BJ (cell line): Measurements from ENCODE around the gene NME3. TPM values are rescaled to one million over a fixed set of nuclear protein-coding genes. Genes with fewer than 3 reads are reported as not detected.

Experiments
- CTCF ChIA-PET: fragments of 350-600 bp; formaldehyde crosslinking; extraction: SDS; loops from one replicate; lab custom pipeline; 2021; ENCODE audit warnings: antibody characterized with exemption, inconsistent platforms; lab: Yijun Ruan, JAX
- POLR2A ChIA-PET: fragments of 300-600 bp; sonication (Branson Sonifier 250); formaldehyde crosslinking; extraction: SDS; loops from one replicate; lab custom pipeline; 2021; ENCODE audit warnings: antibody characterized with exemption; lab: Charles Lee
- DNase-seq: peaks from one replicate; pipeline ENCODE4 v3.0.0-alpha.2; 2011; ENCODE audit warnings: low read depth
- H3K27me3 ChIP-seq: 2 replicates; pipeline ENCODE4 v1.6.0; 2011; ENCODE audit warnings: low read length; ENCODE audit not compliant: control insufficient read depth, insufficient read depth
- H3K36me3 ChIP-seq: 2 replicates; pipeline ENCODE4 v1.5.1; 2011; ENCODE audit warnings: low read length; ENCODE audit not compliant: control insufficient read depth, insufficient read depth
- H3K4me3 ChIP-seq: 2 replicates; pipeline ENCODE4 v1.5.1; 2011; ENCODE audit warnings: low read depth, mild to moderate bottlenecking, control low read depth, low read length
- CTCF ChIP-seq: IDR thresholded peaks from 2 replicates; pipeline ENCODE4 v1.5.1; 2011; ENCODE audit warnings: low read depth, mild to moderate bottlenecking, control low read depth, inconsistent platforms, low read length, moderate library complexity; ENCODE audit not compliant: insufficient read depth
- polyA plus RNA-seq: library from polyadenylated mRNA; depleted of rRNA; stranded (reverse); fragments of >200 nt; gene quantifications from 2 replicates; pipeline ENCODE4 v1.2.3, GENCODE V29; 2011

The NME3 gene
- polyA plus RNA-seq, 1 experiment = 34.3 TPM

DNA sequence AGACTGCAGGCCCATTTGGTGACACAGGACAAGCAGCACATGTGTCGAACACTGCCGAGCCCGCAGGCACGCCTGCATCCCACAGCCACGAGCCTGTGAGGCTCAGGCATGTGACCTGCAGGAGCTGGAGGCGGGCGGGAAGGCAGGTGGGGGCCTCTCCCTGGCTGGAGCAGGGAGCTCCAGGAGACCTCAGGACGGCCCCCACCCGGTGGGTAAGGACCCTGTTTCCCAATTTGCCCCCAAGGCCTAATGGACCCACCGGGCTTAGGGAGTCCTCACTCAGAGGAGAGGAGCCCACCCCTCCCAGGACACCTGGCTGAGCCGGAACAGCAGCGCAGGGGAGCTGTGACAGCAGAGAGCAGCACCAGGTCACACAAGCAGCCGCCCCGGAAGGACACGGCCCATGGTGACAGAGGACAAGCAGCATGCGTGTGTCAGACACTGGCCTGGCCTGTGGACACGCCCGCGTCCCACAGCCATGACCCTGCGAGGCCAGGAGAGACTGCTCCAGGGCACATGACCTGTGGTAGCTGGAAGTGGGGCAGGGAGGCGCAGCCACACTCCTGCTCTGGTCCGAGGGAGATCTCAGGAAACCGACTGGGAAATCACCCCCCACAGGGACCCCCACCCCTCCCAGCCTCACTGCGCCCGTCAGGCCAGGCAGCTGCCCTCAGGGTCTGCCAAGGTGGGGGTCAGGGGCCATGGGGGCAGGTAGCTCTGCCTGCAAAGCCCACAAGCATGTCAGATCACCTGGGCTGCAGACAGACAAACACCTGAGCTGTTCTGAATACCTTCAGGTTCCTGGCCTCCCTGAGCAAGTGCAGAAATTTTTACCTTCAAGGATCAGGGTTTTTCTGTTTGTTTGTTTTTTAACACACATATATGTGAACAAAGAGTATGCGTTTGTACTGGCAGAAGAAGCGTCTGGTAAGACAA is 8.7 kb upstream of the NME3 start:
- peaks cover 31% of the 10 kb centered on the region for H3K36me3 ChIP-seq
- ChIA-PET POLR2A (no interaction called here), CTCF (no interaction called here)
- no peaks in the 10 kb centered on the region for H3K27me3 ChIP-seq
- no peak for DNase-seq
- TF ChIP-seq CTCF = no peak
- no peak overlapping the region for H3K4me3 ChIP-seq

GRCh38 chr16:1779234-1779701 is 7.9 kb upstream of the NME3 start:
- no peak for TF ChIP-seq CTCF
- ChIA-PET POLR2A (no interaction called here), CTCF (no interaction called here)
- no peak for DNase-seq
- Histone ChIP-seq H3K27me3 (no peaks in the 10 kb centered on the region), H3K36me3 (peaks cover 30% of the 10 kb centered on the region), H3K4me3 (no peak overlapping the region)

DNA sequence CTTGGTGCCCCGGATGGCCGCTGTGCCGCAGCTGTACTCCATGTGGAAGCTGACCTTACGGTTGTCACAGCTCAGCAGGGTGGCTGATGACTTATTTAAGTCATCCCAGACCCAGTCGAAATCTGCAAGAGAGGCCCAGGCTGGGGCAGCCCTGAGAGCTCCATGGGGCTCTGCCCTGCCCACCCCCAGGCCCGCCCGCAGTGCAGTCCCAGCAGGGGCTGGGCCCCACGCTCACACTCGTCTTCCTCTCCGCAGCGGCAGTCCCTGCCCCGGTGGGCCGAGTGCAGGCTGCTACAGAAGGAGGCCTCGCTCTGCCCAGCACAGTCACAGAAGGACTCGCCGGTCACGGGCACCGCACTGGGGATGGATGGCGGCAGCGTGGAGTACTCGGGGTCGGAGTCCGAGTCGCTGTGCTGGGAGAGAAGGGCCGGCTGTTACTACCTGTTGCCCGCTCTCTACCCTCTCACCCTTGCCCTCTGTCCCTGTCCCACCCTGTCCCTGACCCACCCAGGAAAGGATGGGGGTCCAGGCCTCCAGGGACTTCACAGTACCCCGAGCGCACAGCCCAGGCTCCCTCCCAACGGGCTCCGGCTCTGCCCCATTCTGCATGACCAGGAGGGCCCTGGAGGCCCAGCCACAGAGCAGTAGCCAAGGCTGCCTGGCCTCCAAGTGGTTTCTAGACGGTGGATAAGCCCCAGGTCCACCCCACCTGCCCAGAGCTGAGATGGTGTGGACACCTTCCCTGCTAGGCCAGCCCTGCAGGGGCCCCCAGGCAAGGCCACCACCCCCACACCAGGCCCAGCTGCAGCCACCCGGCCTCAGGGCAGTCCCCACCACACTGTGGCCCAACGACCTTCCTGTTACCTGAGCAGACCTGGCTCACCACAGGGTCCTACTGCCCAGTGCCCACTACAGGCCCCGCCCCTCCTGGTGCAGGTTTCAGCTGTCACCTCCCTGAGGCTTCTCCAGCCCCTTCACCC is 7.1 kb upstream of the NME3 start:
- no peak for TF ChIP-seq CTCF
- H3K4me3 ChIP-seq = no peak overlapping the region
- DNase-seq = no peak
- H3K36me3 ChIP-seq = peaks cover 30% of the 10 kb centered on the region
- no peaks in the 10 kb centered on the region for H3K27me3 ChIP-seq
- ChIA-PET CTCF (no interaction called here), POLR2A (no interaction called here)

- no peak for DNase-seq
- CTCF ChIA-PET = no interaction called here
- POLR2A ChIA-PET = no interaction called here
- TF ChIP-seq CTCF = no peak
- Histone ChIP-seq H3K36me3 (peaks cover 30% of the 10 kb centered on the region), H3K4me3 (no peak overlapping the region), H3K27me3 (no peaks in the 10 kb centered on the region)
Observed at GRCh38 chr16:1777375-1778199, 6.2 kb upstream of the NME3 start.
